HT1080 (cell line): ENCODE measurements around the gene MYRF. TPM values are rescaled to one million over a fixed set of nuclear protein-coding genes. Genes with fewer than 3 reads are reported as not detected.

Source experiments
- total RNA-seq: library from RNA; depleted of rRNA; stranded (reverse); fragments of >200 nt; shearing (Covaris generic); gene quantifications from 2 replicates; pipeline ENCODE4 v1.2.3, GENCODE V29; 2014; rRNA removed

Gene MYRF
- total RNA-seq, 1 experiment from 2014 or later: 2.9 TPM

Other genes starting within 250 kb of the MYRF start
- gene LRRC10B, start 243.9 kb upstream of the MYRF start, total RNA-seq: not detected in 2 replicates
- gene SYT7, start 171.6 kb upstream of the MYRF start, total RNA-seq: 1.8 and 2.0 TPM in 2 replicates
- 3.7 and 6.2 TPM in 2 replicates for gene DAGLA, start 72.2 kb upstream of the MYRF start, total RNA-seq
- 178 and 184 TPM in 2 replicates for gene TMEM258, start 40.0 kb downstream of the MYRF start, total RNA-seq
- 251 and 261 TPM in 2 replicates for gene FEN1, start 40.3 kb downstream of the MYRF start, total RNA-seq
- 103 and 108 TPM in 2 replicates for gene FADS1, start 64.4 kb downstream of the MYRF start, total RNA-seq
- 105 and 125 TPM in 2 replicates for gene FADS2, start 75.7 kb downstream of the MYRF start, total RNA-seq
- gene FADS3, start 138.9 kb downstream of the MYRF start, total RNA-seq: 61.3 and 65.3 TPM in 2 replicates
- gene RAB3IL1, start 164.9 kb downstream of the MYRF start, total RNA-seq: 3.1 and 4.8 TPM in 2 replicates
- gene BEST1, start 197.7 kb downstream of the MYRF start, total RNA-seq: not detected in 2 replicates
- gene FTH1, start 215.0 kb downstream of the MYRF start, total RNA-seq: 334 and 1,409 TPM in 2 replicates